ENCODE data around the gene ECI1.
"Not testable (repeated sequence)": the region's sequence is repeated elsewhere in the genome, so short reads cannot be mapped to it uniquely, and the experiment has no call there.

DNA sequence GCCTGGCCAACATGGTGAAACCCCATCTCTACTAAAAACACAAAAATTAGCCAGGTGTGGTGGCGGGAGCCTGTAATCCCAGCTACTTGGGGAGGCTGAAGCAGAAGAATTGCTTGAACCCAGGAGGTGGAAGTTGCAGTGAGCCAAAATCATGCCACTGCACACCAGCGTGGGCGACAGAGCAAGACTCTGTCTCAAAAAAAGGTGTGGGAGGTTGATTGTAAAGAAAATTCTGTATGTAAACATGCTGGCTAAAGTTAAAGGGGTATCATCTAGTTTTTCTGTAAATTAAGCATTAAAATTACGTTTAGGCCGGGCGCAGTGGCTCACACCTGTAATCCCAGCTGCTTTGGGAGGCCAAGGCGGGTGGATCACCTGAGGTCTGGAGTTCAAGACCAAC is 7.1 kb upstream of the ECI1 start:
- TF ChIP-seq, protein P1, sequence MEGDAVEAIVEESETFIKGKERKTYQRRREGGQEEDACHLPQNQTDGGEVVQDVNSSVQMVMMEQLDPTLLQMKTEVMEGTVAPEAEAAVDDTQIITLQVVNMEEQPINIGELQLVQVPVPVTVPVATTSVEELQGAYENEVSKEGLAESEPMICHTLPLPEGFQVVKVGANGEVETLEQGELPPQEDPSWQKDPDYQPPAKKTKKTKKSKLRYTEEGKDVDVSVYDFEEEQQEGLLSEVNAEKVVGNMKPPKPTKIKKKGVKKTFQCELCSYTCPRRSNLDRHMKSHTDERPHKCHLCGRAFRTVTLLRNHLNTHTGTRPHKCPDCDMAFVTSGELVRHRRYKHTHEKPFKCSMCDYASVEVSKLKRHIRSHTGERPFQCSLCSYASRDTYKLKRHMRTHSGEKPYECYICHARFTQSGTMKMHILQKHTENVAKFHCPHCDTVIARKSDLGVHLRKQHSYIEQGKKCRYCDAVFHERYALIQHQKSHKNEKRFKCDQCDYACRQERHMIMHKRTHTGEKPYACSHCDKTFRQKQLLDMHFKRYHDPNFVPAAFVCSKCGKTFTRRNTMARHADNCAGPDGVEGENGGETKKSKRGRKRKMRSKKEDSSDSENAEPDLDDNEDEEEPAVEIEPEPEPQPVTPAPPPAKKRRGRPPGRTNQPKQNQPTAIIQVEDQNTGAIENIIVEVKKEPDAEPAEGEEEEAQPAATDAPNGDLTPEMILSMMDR (conservative IDR thresholded peaks at IDR 0.05; ENCODE audit: low read length) = not testable (repeated sequence)
- TF ChIP-seq EZH2phosphoT487 (IDR thresholded peaks at IDR 0.05; ENCODE audit: borderline replicate concordance) = not testable (repeated sequence)
